LNCAP (cell line): ENCODE results near the gene MPPED2.

Experiments
- CTCF ChIP-seq: fragments of 450-650 bp; IDR thresholded peaks from 2 replicates; pipeline ENCODE4 v1.5.1; 2017; ENCODE audit warnings: mild to moderate bottlenecking

The MPPED2 gene

GRCh38 chr11:30495437-30495836 is 90.7 kb downstream of the MPPED2 start:
- TF ChIP-seq CTCF: no peak

GRCh38 chr11:30489511-30489910 is 96.6 kb downstream of the MPPED2 start:
- no peak for TF ChIP-seq CTCF

GRCh38 chr11:30489076-30489475 is 97.1 kb downstream of the MPPED2 start:
- no peak for TF ChIP-seq CTCF

- TF ChIP-seq CTCF: no peak
These were observed 97.7 kb downstream of the MPPED2 start for GRCh38 chr11:30488304-30488998.

GRCh38 chr11:30487200-30487898 is 98.8 kb downstream of the MPPED2 start:
- no peak for TF ChIP-seq CTCF

- no peak for TF ChIP-seq CTCF
These were observed 100.4 kb downstream of the MPPED2 start for GRCh38 chr11:30485756-30486155.

- no peak for TF ChIP-seq CTCF
These were observed 100.9 kb downstream of the MPPED2 start for GRCh38 chr11:30485222-30485621.
